Measurements from ENCODE around the gene ANO4. TPM values are rescaled to one million over a fixed set of nuclear protein-coding genes. Genes with fewer than 3 reads are reported as not detected.

ANO4 gene
- total and polyA plus RNA-seq, 2 donors (not counting 1 experiment from before 2014, with no cell fraction given) = not detected

DNA sequence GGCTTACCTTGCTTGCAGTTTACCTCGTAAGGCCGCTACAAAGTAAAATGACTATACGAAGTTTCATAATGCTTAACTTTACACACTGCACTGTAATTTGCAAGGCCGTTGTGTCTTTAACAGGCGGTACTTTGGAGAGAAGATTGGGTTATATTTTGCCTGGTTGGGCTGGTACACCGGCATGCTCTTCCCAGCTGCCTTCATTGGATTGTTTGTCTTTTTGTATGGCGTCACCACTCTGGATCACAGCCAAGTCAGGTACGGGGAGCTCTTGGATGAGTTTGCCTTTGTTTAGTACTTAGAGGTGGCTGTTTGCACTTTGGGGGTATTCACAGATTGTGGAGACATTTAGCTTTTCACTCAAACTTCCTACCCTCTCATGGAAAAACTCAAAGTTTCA is 247.6 kb downstream of the ANO4 start:
- Histone ChIP-seq H3K27ac (ENCODE audit: low read length in 2 of 2) (no peak overlapping the region), H3K9ac (ENCODE audit: low read length) (no peak overlapping the region), H4K20me1 (ENCODE audit: control insufficient read depth, insufficient read depth, low read length, poor library complexity, severe bottlenecking) (no peaks in the 10 kb centered on the region), H3K79me2 (ENCODE audit: control insufficient read depth, insufficient read depth, low read length) (no peaks in the 10 kb centered on the region), H3K4me1 (ENCODE audit: control insufficient read depth in 2 of 2, insufficient read depth in 2 of 2, low read length in 2 of 2) (no peaks in the 10 kb centered on the region), H3K9me3 (ENCODE audit: control extremely low read depth in 1 of 3, control insufficient read depth in 2 of 3, insufficient read depth in 1 of 3, low read length in 2 of 3) (no peaks in the 10 kb centered on the region), H3K36me3 (replicated peaks in 1 of 2; ENCODE audit: control extremely low read depth in 1 of 2, control insufficient read depth in 1 of 2, extremely low read depth in 1 of 2, insufficient read depth in 2 of 2, low read length in 1 of 2) (no peaks in the 10 kb centered on the region), H3K4me2 (replicated peaks; ENCODE audit: low read depth, low read length, poor library complexity, severe bottlenecking) (no peak overlapping the region), H3K4me3 (ENCODE audit: control extremely low read depth in 1 of 5, extremely low read depth in 1 of 5, insufficient read depth in 1 of 5, low read depth in 2 of 5, low read length in 4 of 5) (no peak overlapping the region), H3K27me3 (replicated peaks in 1 of 4; ENCODE audit: control extremely low read depth in 1 of 4, control insufficient read depth in 3 of 4, insufficient read depth in 4 of 4, low read length in 3 of 4) (no peaks in the 10 kb centered on the region), H2AFZ (ENCODE audit: insufficient read depth, low read depth, low read length, poor library complexity, severe bottlenecking) (no peak overlapping the region)
- Mint-ChIP-seq H3K4me3 (no peak overlapping the region), H3K4me1 (no peaks in the 10 kb centered on the region), H3K27ac (no peak overlapping the region), H3K9me3 (ENCODE audit: insufficient read depth) (no peaks in the 10 kb centered on the region), H3K27me3 (no peaks in the 10 kb centered on the region)
- ChIA-PET POLR2A (no interaction called here), CTCF (no interaction called here)
- 100% methylated on average over 5 of the region's 8 CpGs for WGBS (ENCODE audit: insufficient coverage)
- intact Hi-C loops (cut with micrococcal nuclease) = no loop called here
- ATAC-seq (ENCODE audit: low read depth) = no peak
- TF ChIP-seq CTCF (IDR thresholded peaks at IDR 0.05) = no peak
- TF ChIP-seq EZH2 (IDR thresholded peaks at IDR 0.05; ENCODE audit: borderline replicate concordance, insufficient read depth, low read depth, low read length, poor library complexity, severe bottlenecking) = no peak
- no peak for DNase-seq

- 83% methylated on average over 1 of the region's 2 CpGs for WGBS (ENCODE audit: insufficient coverage)
- H2AFZ ChIP-seq (ENCODE audit: insufficient read depth, low read depth, low read length, poor library complexity, severe bottlenecking) = no peak overlapping the region
- no peak for ATAC-seq (ENCODE audit: low read depth)
- H3K36me3 ChIP-seq (replicated peaks in 1 of 2; ENCODE audit: control extremely low read depth in 1 of 2, control insufficient read depth in 1 of 2, extremely low read depth in 1 of 2, insufficient read depth in 2 of 2, low read length in 1 of 2) = no peaks in the 10 kb centered on the region
- intact Hi-C loops (cut with micrococcal nuclease) = no loop called here
- Mint-ChIP-seq H3K4me3 (no peak overlapping the region), H3K27me3 (no peaks in the 10 kb centered on the region), H3K9me3 (ENCODE audit: insufficient read depth) (no peaks in the 10 kb centered on the region), H3K27ac (no peak overlapping the region), H3K4me1 (no peaks in the 10 kb centered on the region)
- no peaks in the 10 kb centered on the region for H3K4me1 ChIP-seq (ENCODE audit: control insufficient read depth in 2 of 2, insufficient read depth in 2 of 2, low read length in 2 of 2)
- H3K4me2 ChIP-seq (replicated peaks; ENCODE audit: low read depth, low read length, poor library complexity, severe bottlenecking) = no peak overlapping the region
- H3K9ac ChIP-seq (ENCODE audit: low read length) = no peak overlapping the region
- no peak overlapping the region for H3K27ac ChIP-seq (ENCODE audit: low read length in 2 of 2)
- TF ChIP-seq CTCF (IDR thresholded peaks at IDR 0.05) (no peak), EZH2 (IDR thresholded peaks at IDR 0.05; ENCODE audit: borderline replicate concordance, insufficient read depth, low read depth, low read length, poor library complexity, severe bottlenecking) (no peak)
- ChIA-PET CTCF (no interaction called here), POLR2A (no interaction called here)
- H3K79me2 ChIP-seq (ENCODE audit: control insufficient read depth, insufficient read depth, low read length) = no peaks in the 10 kb centered on the region
- H3K4me3 ChIP-seq (ENCODE audit: control extremely low read depth in 1 of 5, extremely low read depth in 1 of 5, insufficient read depth in 1 of 5, low read depth in 2 of 5, low read length in 4 of 5) = no peak overlapping the region
- H4K20me1 ChIP-seq (ENCODE audit: control insufficient read depth, insufficient read depth, low read length, poor library complexity, severe bottlenecking) = no peaks in the 10 kb centered on the region
- no peaks in the 10 kb centered on the region for H3K27me3 ChIP-seq (replicated peaks in 1 of 4; ENCODE audit: control extremely low read depth in 1 of 4, control insufficient read depth in 3 of 4, insufficient read depth in 4 of 4, low read length in 3 of 4)
- H3K9me3 ChIP-seq (ENCODE audit: control extremely low read depth in 1 of 3, control insufficient read depth in 2 of 3, insufficient read depth in 1 of 3, low read length in 2 of 3) = no peaks in the 10 kb centered on the region
- no peak for DNase-seq
Observed at GRCh38 chr12:101044512-101045059, 250.0 kb downstream of the ANO4 start.

All from B cell (primary cell).